ENCODE results near the gene AKR1E2.
A peak's percentile ranks its signal among the peaks of the same experiment; 100 is the strongest.
"Not testable (repeated sequence)": the region's sequence is repeated elsewhere in the genome, so short reads cannot be mapped to it uniquely, and the experiment has no call there.

The AKR1E2 gene

GRCh38 chr10:4813023-4813422, 13.0 kb upstream of the AKR1E2 start:
- no peak overlapping the region for H3K27ac ChIP-seq (ENCODE audit: low read depth, low read length)
- no peaks in the 10 kb centered on the region for H3K4me1 ChIP-seq (ENCODE audit: control insufficient read depth in 1 of 2, insufficient read depth in 2 of 2, low read length in 2 of 2)
- peaks cover 0 to 3% of the 10 kb centered on the region in 2 donors for H3K27me3 ChIP-seq (ENCODE audit: control insufficient read depth in 1 of 2, insufficient read depth in 2 of 2, low read length in 2 of 2)
- H3K9me3 ChIP-seq (ENCODE audit: control insufficient read depth in 1 of 2, low read length in 2 of 2): no peaks in the 10 kb centered on the region
- no peaks in the 10 kb centered on the region for H3K36me3 ChIP-seq (ENCODE audit: control insufficient read depth in 1 of 2, insufficient read depth in 2 of 2, low read length in 2 of 2)
- no peak overlapping the region for H3K4me3 ChIP-seq (ENCODE audit: low read depth in 1 of 2, low read length in 2 of 2)
- no peak overlapping the region for H3K9ac ChIP-seq (ENCODE audit: low read depth in 1 of 2, low read length in 2 of 2)

GRCh38 chr10:4813496-4813895, 12.5 kb upstream of the AKR1E2 start:
- no peaks in the 10 kb centered on the region for H3K4me1 ChIP-seq (ENCODE audit: control insufficient read depth in 1 of 2, insufficient read depth in 2 of 2, low read length in 2 of 2)
- no peak overlapping the region for H3K9ac ChIP-seq (ENCODE audit: low read depth in 1 of 2, low read length in 2 of 2)

GRCh38 chr10:4815646-4816180, 10.3 kb upstream of the AKR1E2 start:
- H3K4me1 ChIP-seq (ENCODE audit: control insufficient read depth in 1 of 2, insufficient read depth in 2 of 2, low read length in 2 of 2); H3K36me3 ChIP-seq (ENCODE audit: control insufficient read depth in 1 of 2, insufficient read depth in 2 of 2, low read length in 2 of 2); H3K27me3 ChIP-seq (ENCODE audit: control insufficient read depth in 1 of 2, insufficient read depth in 2 of 2, low read length in 2 of 2); H3K27ac ChIP-seq (ENCODE audit: low read depth, low read length); H3K9ac ChIP-seq (ENCODE audit: low read depth in 1 of 2, low read length in 2 of 2); H3K9me3 ChIP-seq (ENCODE audit: control insufficient read depth in 1 of 2, low read length in 2 of 2); H3K4me3 ChIP-seq (ENCODE audit: low read depth in 1 of 2, low read length in 2 of 2): not testable (repeated sequence)

More at GRCh38 chr10:4813496-4813895, 12.5 kb upstream of the AKR1E2 start:
- Histone ChIP-seq H3K4me3 (ENCODE audit: low read depth in 1 of 2, low read length in 2 of 2) (no peak overlapping the region), H3K9me3 (ENCODE audit: control insufficient read depth in 1 of 2, low read length in 2 of 2) (no peaks in the 10 kb centered on the region), H3K36me3 (ENCODE audit: control insufficient read depth in 1 of 2, insufficient read depth in 2 of 2, low read length in 2 of 2) (no peaks in the 10 kb centered on the region), H3K27me3 (ENCODE audit: control insufficient read depth in 1 of 2, insufficient read depth in 2 of 2, low read length in 2 of 2) (peaks cover 0 to 3% of the 10 kb centered on the region in 2 donors), H3K27ac (ENCODE audit: low read depth, low read length) (no peak overlapping the region)

- H3K4me3 ChIP-seq (ENCODE audit: low read depth in 1 of 2, low read length in 2 of 2): no peak overlapping the region
- peaks cover 0 to 3% of the 10 kb centered on the region in 2 donors for H3K27me3 ChIP-seq (ENCODE audit: control insufficient read depth in 1 of 2, insufficient read depth in 2 of 2, low read length in 2 of 2)
- H3K9me3 ChIP-seq (ENCODE audit: control insufficient read depth in 1 of 2, low read length in 2 of 2): no peaks in the 10 kb centered on the region
- H3K27ac ChIP-seq (ENCODE audit: low read depth, low read length): no peak overlapping the region
- H3K9ac ChIP-seq (ENCODE audit: low read depth in 1 of 2, low read length in 2 of 2): no peak overlapping the region
- no peaks in the 10 kb centered on the region for H3K36me3 ChIP-seq (ENCODE audit: control insufficient read depth in 1 of 2, insufficient read depth in 2 of 2, low read length in 2 of 2)
- no peaks in the 10 kb centered on the region for H3K4me1 ChIP-seq (ENCODE audit: control insufficient read depth in 1 of 2, insufficient read depth in 2 of 2, low read length in 2 of 2)
Observed at GRCh38 chr10:4816966-4817365, 9.0 kb upstream of the AKR1E2 start.

GRCh38 chr10:4819067-4819466, 6.9 kb upstream of the AKR1E2 start:
- no peaks in the 10 kb centered on the region for H3K36me3 ChIP-seq (ENCODE audit: control insufficient read depth in 1 of 2, insufficient read depth in 2 of 2, low read length in 2 of 2)
- H3K4me3 ChIP-seq (ENCODE audit: low read depth in 1 of 2, low read length in 2 of 2): no peak overlapping the region
- no peak overlapping the region for H3K27ac ChIP-seq (ENCODE audit: low read depth, low read length)
- H3K9ac ChIP-seq (ENCODE audit: low read depth in 1 of 2, low read length in 2 of 2): no peak overlapping the region
- H3K27me3 ChIP-seq (ENCODE audit: control insufficient read depth in 1 of 2, insufficient read depth in 2 of 2, low read length in 2 of 2): no peaks in the 10 kb centered on the region
- H3K9me3 ChIP-seq (ENCODE audit: control insufficient read depth in 1 of 2, low read length in 2 of 2): no peaks in the 10 kb centered on the region
- H3K4me1 ChIP-seq (ENCODE audit: control insufficient read depth in 1 of 2, insufficient read depth in 2 of 2, low read length in 2 of 2): no peaks in the 10 kb centered on the region

GRCh38 chr10:4819707-4820106, 6.3 kb upstream of the AKR1E2 start:
- H3K4me1 ChIP-seq (ENCODE audit: control insufficient read depth in 1 of 2, insufficient read depth in 2 of 2, low read length in 2 of 2): no peaks in the 10 kb centered on the region
- no peak overlapping the region for H3K9ac ChIP-seq (ENCODE audit: low read depth in 1 of 2, low read length in 2 of 2)
- H3K27ac ChIP-seq (ENCODE audit: low read depth, low read length): no peak overlapping the region
- H3K4me3 ChIP-seq (ENCODE audit: low read depth in 1 of 2, low read length in 2 of 2): no peak overlapping the region
- no peaks in the 10 kb centered on the region for H3K36me3 ChIP-seq (ENCODE audit: control insufficient read depth in 1 of 2, insufficient read depth in 2 of 2, low read length in 2 of 2)
- peaks cover 0 to 3% of the 10 kb centered on the region in 2 donors for H3K27me3 ChIP-seq (ENCODE audit: control insufficient read depth in 1 of 2, insufficient read depth in 2 of 2, low read length in 2 of 2)
- no peaks in the 10 kb centered on the region for H3K9me3 ChIP-seq (ENCODE audit: control insufficient read depth in 1 of 2, low read length in 2 of 2)

GRCh38 chr10:4820804-4821401, 5.1 kb upstream of the AKR1E2 start:
- Histone ChIP-seq H3K27ac (ENCODE audit: low read depth, low read length) (no peak overlapping the region), H3K36me3 (ENCODE audit: control insufficient read depth in 1 of 2, insufficient read depth in 2 of 2, low read length in 2 of 2) (no peaks in the 10 kb centered on the region), H3K4me1 (ENCODE audit: control insufficient read depth in 1 of 2, insufficient read depth in 2 of 2, low read length in 2 of 2) (no peaks in the 10 kb centered on the region), H3K27me3 (ENCODE audit: control insufficient read depth in 1 of 2, insufficient read depth in 2 of 2, low read length in 2 of 2) (peaks cover 0 to 3% of the 10 kb centered on the region in 2 donors), H3K4me3 (ENCODE audit: low read depth in 1 of 2, low read length in 2 of 2) (no peak overlapping the region), H3K9ac (ENCODE audit: low read depth in 1 of 2, low read length in 2 of 2) (no peak overlapping the region), H3K9me3 (ENCODE audit: control insufficient read depth in 1 of 2, low read length in 2 of 2) (no peaks in the 10 kb centered on the region)

- H3K27me3 ChIP-seq (ENCODE audit: control insufficient read depth in 1 of 2, insufficient read depth in 2 of 2, low read length in 2 of 2): peaks cover 0 to 3% of the 10 kb centered on the region in 2 donors
- no peaks in the 10 kb centered on the region for H3K36me3 ChIP-seq (ENCODE audit: control insufficient read depth in 1 of 2, insufficient read depth in 2 of 2, low read length in 2 of 2)
- peaks cover 3 to 6% of the 10 kb centered on the region in 2 donors for H3K4me1 ChIP-seq (ENCODE audit: control insufficient read depth in 1 of 2, insufficient read depth in 2 of 2, low read length in 2 of 2)
- H3K9me3 ChIP-seq (ENCODE audit: control insufficient read depth in 1 of 2, low read length in 2 of 2): no peaks in the 10 kb centered on the region
- H3K27ac ChIP-seq (ENCODE audit: low read depth, low read length): no peak overlapping the region
- H3K4me3 ChIP-seq (ENCODE audit: low read depth in 1 of 2, low read length in 2 of 2): no peak overlapping the region
- no peak overlapping the region for H3K9ac ChIP-seq (ENCODE audit: low read depth in 1 of 2, low read length in 2 of 2)
Observed at GRCh38 chr10:4822208-4822607, 3.8 kb upstream of the AKR1E2 start.

- Histone ChIP-seq H3K9me3 (ENCODE audit: control insufficient read depth in 1 of 2, low read length in 2 of 2) (no peaks in the 10 kb centered on the region), H3K4me3 (ENCODE audit: low read depth in 1 of 2, low read length in 2 of 2) (no peak overlapping the region), H3K4me1 (ENCODE audit: control insufficient read depth in 1 of 2, insufficient read depth in 2 of 2, low read length in 2 of 2) (peaks cover 3 to 6% of the 10 kb centered on the region in 2 donors), H3K27me3 (ENCODE audit: control insufficient read depth in 1 of 2, insufficient read depth in 2 of 2, low read length in 2 of 2) (peaks cover 0 to 3% of the 10 kb centered on the region in 2 donors), H3K27ac (ENCODE audit: low read depth, low read length) (no peak overlapping the region), H3K36me3 (ENCODE audit: control insufficient read depth in 1 of 2, insufficient read depth in 2 of 2, low read length in 2 of 2) (no peaks in the 10 kb centered on the region), H3K9ac (ENCODE audit: low read depth in 1 of 2, low read length in 2 of 2) (no peak overlapping the region)
Observed at GRCh38 chr10:4824791-4825310, 1.2 kb upstream of the AKR1E2 start.

GRCh38 chr10:4825456-4825867, 545 bp upstream of the AKR1E2 start:
- H3K4me3 ChIP-seq (ENCODE audit: low read depth in 1 of 2, low read length in 2 of 2): peak overlapping the region in 1 of 2 donors; percentile 69
- H3K36me3 ChIP-seq (ENCODE audit: control insufficient read depth in 1 of 2, insufficient read depth in 2 of 2, low read length in 2 of 2): no peaks in the 10 kb centered on the region
- no peak overlapping the region for H3K9ac ChIP-seq (ENCODE audit: low read depth in 1 of 2, low read length in 2 of 2)
- no peak overlapping the region for H3K27ac ChIP-seq (ENCODE audit: low read depth, low read length)
- peaks cover 3 to 6% of the 10 kb centered on the region in 2 donors for H3K4me1 ChIP-seq (ENCODE audit: control insufficient read depth in 1 of 2, insufficient read depth in 2 of 2, low read length in 2 of 2)
- no peaks in the 10 kb centered on the region for H3K9me3 ChIP-seq (ENCODE audit: control insufficient read depth in 1 of 2, low read length in 2 of 2)
- H3K27me3 ChIP-seq (ENCODE audit: control insufficient read depth in 1 of 2, insufficient read depth in 2 of 2, low read length in 2 of 2): peaks cover 0 to 3% of the 10 kb centered on the region in 2 donors
